NCI-H345 (cell line): ENCODE measurements around the gene CD300E.
"Not testable (repeated sequence)": the region's sequence is repeated elsewhere in the genome, so short reads cannot be mapped to it uniquely, and the experiment has no call there.

ENCODE experiments used
- DNase-seq: peaks from one replicate; lab custom pipeline; 2025; lab: John Stamatoyannopoulos, UW

The CD300E gene

GRCh38 chr17:74635418-74635817, 11.9 kb upstream of the CD300E start:
- peak; percentile 60 for DNase-seq

GRCh38 chr17:74633326-74633725, 9.8 kb upstream of the CD300E start:
- DNase-seq = peak; percentile 97

GRCh38 chr17:74632617-74633016, 9.1 kb upstream of the CD300E start:
- no peak for DNase-seq

GRCh38 chr17:74631468-74632450, 8.2 kb upstream of the CD300E start:
- peak; percentile 42 for DNase-seq

GRCh38 chr17:74630251-74630650, 6.7 kb upstream of the CD300E start:
- not testable (repeated sequence) for DNase-seq

GRCh38 chr17:74625661-74626060, 2.1 kb upstream of the CD300E start:
- DNase-seq = no peak

GRCh38 chr17:74624131-74624530, 593 bp upstream of the CD300E start:
- no peak for DNase-seq

GRCh38 chr17:74619077-74619673, 4.4 kb downstream of the CD300E start:
- no peak for DNase-seq

GRCh38 chr17:74618451-74618850, 5.1 kb downstream of the CD300E start:
- no peak for DNase-seq

GRCh38 chr17:74616696-74617095, 6.8 kb downstream of the CD300E start:
- no peak for DNase-seq

GRCh38 chr17:74612046-74612445, 11.5 kb downstream of the CD300E start:
- DNase-seq = no peak

GRCh38 chr17:74610108-74610507, 13.4 kb downstream of the CD300E start:
- DNase-seq = no peak

GRCh38 chr17:74608511-74608910, 15.0 kb downstream of the CD300E start:
- no peak for DNase-seq

GRCh38 chr17:74607221-74607620, 16.3 kb downstream of the CD300E start:
- DNase-seq = no peak

- DNase-seq = no peak
Observed at GRCh38 chr17:74606050-74606449, 17.5 kb downstream of the CD300E start.

GRCh38 chr17:74605361-74605760, 18.2 kb downstream of the CD300E start:
- no peak for DNase-seq

GRCh38 chr17:74604761-74605160, 18.8 kb downstream of the CD300E start:
- no peak for DNase-seq

GRCh38 chr17:74604200-74604599, 19.3 kb downstream of the CD300E start:
- no peak for DNase-seq

- no peak for DNase-seq
Observed at GRCh38 chr17:74603746-74604145, 19.8 kb downstream of the CD300E start.

- DNase-seq = no peak
Observed at GRCh38 chr17:74603037-74603635, 20.4 kb downstream of the CD300E start.

GRCh38 chr17:74601944-74602572, 21.5 kb downstream of the CD300E start:
- peak; percentile 5 for DNase-seq

GRCh38 chr17:74599448-74599939, 24.0 kb downstream of the CD300E start:
- DNase-seq = no peak
